GM10266 (cell line): ENCODE data around the gene SIMC1.

Experiments used
- DNase-seq: peaks from one replicate; pipeline ENCODE4 v3.0.0; 2012; ENCODE audit errors: extremely low spot score
- CTCF ChIP-seq: IDR thresholded peaks from 2 replicates; pipeline ENCODE4 v1.5.1; 2012; ENCODE audit warnings: mild to moderate bottlenecking, low read depth; ENCODE audit not compliant: control insufficient read depth, insufficient read depth; ENCODE audit errors: missing control alignments

Gene SIMC1

GRCh38 chr5:176319827-176320554, 81.8 kb downstream of the SIMC1 start:
- no peak for DNase-seq

GRCh38 chr5:176320577-176320976, 82.4 kb downstream of the SIMC1 start:
- no peak for TF ChIP-seq CTCF
- no peak for DNase-seq

More at GRCh38 chr5:176319827-176320554, 81.8 kb downstream of the SIMC1 start:
- no peak for TF ChIP-seq CTCF

- DNase-seq, result no peak
- no peak for TF ChIP-seq CTCF
Observed at GRCh38 chr5:176334031-176334770, 96.0 kb downstream of the SIMC1 start.

GRCh38 chr5:176337913-176338312, 99.7 kb downstream of the SIMC1 start:
- no peak for TF ChIP-seq CTCF
- no peak for DNase-seq

- no peak for DNase-seq
- no peak for TF ChIP-seq CTCF
Observed at GRCh38 chr5:176339304-176339703, 101.1 kb downstream of the SIMC1 start.

GRCh38 chr5:176341325-176342157, 103.3 kb downstream of the SIMC1 start:
- no peak for DNase-seq
- no peak for TF ChIP-seq CTCF
